ENCODE measurements around the gene NAA25. TPM values are rescaled to one million over a fixed set of nuclear protein-coding genes. Genes with fewer than 3 reads are reported as not detected.
"Not testable (repeated sequence)": the region's sequence is repeated elsewhere in the genome, so short reads cannot be mapped to it uniquely, and the experiment has no call there.

NAA25 gene
- total RNA-seq, 1 donor = 33.8 TPM

DNA sequence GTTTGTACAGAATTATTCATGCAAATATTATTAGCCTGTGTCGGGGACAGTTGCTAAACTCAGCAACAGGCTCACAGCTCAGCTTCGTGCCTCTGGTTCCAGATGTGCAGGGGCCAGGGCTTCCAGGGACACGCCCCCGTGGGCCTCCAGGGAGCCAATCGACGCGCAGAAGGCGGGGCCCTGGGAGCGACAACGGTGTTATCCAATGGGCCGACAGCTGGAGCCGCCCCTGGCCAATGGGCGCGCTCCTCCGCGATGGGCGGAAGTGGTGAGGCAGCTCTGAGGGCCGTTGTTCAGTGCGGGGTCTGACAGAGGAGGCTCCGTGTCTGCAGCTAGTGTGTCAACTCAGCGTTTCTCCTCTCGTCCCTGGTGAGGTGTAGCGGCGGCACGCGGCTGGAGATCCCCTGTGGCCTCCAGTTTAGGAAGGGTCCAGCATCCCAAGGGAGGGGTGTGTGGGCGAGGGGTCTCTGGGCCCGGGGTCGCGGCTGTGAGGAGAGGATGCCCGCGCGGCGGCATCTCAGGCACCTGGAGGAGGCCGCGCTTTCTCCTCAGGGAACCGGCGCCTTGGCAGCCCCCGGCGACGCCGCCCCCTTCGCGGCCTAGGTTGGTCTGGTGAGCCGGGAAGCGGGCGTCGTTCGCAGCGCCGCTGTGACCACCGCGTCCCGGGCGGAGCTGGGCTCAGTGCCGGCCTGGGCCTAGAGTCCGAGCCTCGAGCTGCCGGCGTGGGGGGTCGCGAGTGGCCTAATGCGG, 16.8 kb upstream of the NAA25 start, which contains the start of gene TRAFD1:
Gene TRAFD1 (plus strand): TSS at position 311 of the 750 bp plus-strand sequence. CDS start 4,963 bp downstream, outside the sequence.
- Histone ChIP-seq H3K4me1 (ENCODE audit: insufficient read depth, low read length) (peaks cover 47% of the 10 kb centered on the region), H3K27me3 (ENCODE audit: insufficient read depth, low read length) (no peaks in the 10 kb centered on the region), H3K4me3 (ENCODE audit: low read length) (peak within 1 kb of the TSS; percentile 97), H3K9me3 (ENCODE audit: low read depth, low read length) (no peaks in the 10 kb centered on the region)

DNA sequence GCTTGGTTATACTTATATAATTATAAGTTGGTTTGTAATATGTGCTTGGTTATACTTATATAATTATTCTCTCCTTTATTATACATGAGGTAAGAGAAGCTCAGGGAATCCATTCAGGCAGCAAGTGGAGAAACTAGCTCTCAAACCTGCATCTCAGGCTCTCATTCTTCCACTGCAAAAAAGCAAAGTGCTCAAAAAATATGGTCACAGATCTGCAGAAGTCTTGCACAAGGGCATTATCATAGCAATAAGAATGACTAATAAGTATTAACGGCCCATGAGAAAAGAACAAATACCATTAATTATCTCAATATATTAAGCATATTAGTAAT, 16.3 kb upstream of the NAA25 start:
- peaks cover 48% of the 10 kb centered on the region for H3K4me1 ChIP-seq (ENCODE audit: insufficient read depth, low read length)
- no peak overlapping the region for H3K4me3 ChIP-seq (ENCODE audit: low read length)
- no peaks in the 10 kb centered on the region for H3K27me3 ChIP-seq (ENCODE audit: insufficient read depth, low read length)
- H3K9me3 ChIP-seq (ENCODE audit: low read depth, low read length) = no peaks in the 10 kb centered on the region

DNA sequence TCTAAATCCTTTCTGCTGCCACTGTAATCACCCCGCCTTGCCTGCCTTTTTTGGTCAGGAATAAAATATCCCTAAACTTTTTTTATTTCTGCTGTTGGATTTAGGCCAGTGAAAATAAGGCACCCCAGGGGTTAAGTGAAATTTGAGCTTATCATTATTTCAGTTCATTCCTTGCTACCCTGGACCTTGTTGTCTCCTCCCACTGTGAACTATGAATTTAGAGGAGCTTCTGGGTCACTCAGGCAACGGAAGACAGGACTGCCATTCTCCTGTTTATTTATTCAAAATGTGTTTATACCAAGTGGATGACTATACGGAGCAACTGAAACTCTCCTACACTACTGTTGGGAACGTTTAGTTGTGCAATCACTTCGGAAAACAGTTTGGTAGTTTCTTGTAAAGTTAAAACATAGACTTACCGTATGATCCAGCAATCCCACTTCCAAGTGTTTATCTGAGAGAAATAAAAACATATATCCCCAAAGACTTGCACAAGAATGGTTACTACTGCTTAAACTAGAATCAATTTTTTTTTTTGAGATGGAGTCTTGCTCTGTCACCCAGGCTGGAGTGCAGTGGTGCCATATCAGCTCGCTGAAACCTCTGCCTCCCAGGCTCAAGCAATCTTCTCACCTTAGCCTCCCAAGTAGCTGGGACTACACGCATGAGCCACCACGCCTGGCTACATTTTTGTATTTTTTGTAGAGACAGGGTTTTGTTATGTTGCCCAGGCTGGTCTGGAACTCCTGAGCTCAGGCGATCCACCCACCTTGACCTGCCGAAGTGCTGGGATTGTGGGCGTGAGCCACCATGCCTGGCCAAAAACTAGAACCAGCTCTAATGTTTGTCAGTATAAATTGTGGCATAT, 14.5 kb upstream of the NAA25 start:
- H3K4me1 ChIP-seq (ENCODE audit: insufficient read depth, low read length) = peaks cover 34% of the 10 kb centered on the region
- H3K4me3 ChIP-seq (ENCODE audit: low read length) = no peak overlapping the region
- no peaks in the 10 kb centered on the region for H3K9me3 ChIP-seq (ENCODE audit: low read depth, low read length)
- H3K27me3 ChIP-seq (ENCODE audit: insufficient read depth, low read length) = no peaks in the 10 kb centered on the region

DNA sequence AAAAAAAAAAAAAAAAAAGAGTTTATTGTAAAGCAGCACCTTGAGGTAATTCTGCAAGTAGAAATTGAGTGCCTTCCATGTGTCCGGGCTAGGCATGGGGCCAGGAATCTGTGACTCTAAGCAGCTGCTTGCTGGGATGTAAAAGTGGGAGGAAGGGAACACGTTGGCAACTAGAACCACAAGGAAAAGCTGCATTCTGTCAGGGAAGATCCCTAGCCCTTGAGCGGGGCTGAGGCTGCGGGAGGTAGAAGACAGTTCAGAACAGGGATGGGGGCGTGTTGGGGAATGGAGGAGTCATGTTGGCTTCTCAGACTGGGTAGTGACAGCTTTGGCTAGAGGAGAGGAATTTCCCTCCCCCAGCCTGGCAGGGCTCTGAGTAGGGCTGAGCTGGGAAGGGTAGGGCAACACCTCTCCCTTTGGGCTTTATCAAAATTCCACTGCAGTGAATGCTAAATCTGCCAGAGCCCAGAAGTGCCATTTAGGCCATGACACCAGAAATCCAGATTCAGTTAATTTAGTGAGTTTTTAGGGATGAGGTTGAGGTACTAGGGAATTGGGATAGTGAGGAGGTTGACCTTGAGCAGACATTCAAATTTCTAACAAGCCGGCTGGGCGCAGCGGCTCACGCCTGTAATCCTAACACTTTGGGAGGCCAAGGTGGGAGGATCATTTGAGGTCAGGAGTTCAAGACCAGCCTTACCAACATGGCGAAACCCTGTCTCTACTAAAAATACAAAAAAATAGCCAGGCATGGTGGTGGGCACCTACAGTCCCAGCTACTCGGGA, 13.4 kb upstream of the NAA25 start:
- Histone ChIP-seq H3K27me3 (ENCODE audit: insufficient read depth, low read length) (no peaks in the 10 kb centered on the region), H3K4me3 (ENCODE audit: low read length) (no peak overlapping the region), H3K4me1 (ENCODE audit: insufficient read depth, low read length) (peaks cover 30% of the 10 kb centered on the region), H3K9me3 (ENCODE audit: low read depth, low read length) (no peaks in the 10 kb centered on the region)

- Histone ChIP-seq H3K9me3 (ENCODE audit: low read depth, low read length) (no peaks in the 10 kb centered on the region), H3K27me3 (ENCODE audit: insufficient read depth, low read length) (no peaks in the 10 kb centered on the region), H3K4me1 (ENCODE audit: insufficient read depth, low read length) (peaks cover 33% of the 10 kb centered on the region), H3K4me3 (ENCODE audit: low read length) (no peak overlapping the region)
These were observed 9.1 kb upstream of the NAA25 start for GRCh38 chr12:112117685-112118084.

DNA sequence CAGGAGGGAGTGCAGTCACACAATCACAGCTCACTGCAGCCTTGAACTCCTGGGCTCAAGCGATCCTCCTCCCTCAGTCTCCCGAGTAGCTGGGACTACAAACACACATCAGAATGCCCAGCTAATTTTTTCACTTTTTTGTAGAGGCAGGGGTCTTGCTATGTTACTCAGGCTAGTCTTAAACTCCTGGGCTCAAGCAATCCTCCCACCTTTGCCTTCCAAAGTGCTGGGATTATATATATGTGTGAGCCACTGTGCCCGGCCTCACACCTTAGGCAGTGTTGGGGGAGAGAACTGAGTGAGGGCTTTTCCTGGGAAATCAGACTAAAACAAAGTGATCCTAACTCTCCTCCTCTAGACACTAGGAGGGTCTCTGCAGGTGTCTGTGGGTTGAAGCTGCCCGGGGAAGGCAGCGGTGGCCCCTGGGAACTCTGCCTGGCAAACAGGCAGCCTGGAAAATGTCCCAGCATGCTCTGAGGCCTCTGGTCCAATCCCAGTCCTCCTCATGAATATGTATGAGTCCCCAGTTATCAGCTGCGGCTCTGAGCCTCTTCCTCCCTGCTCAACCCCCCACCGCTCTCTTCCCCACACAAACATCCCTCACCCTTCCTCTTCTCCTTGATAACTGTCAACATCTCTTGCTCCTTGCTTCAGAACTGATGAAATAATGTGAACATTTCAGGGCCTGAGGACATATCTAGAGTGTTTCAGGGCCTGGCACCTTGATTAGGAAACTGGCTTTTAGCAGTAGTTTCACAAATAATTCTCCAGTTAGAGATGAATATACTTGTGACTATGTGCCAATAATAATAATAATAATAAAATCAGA, 7.9 kb upstream of the NAA25 start:
- Histone ChIP-seq H3K27me3 (ENCODE audit: insufficient read depth, low read length) (no peaks in the 10 kb centered on the region), H3K4me1 (ENCODE audit: insufficient read depth, low read length) (peaks cover 39% of the 10 kb centered on the region), H3K9me3 (ENCODE audit: low read depth, low read length) (no peaks in the 10 kb centered on the region), H3K4me3 (ENCODE audit: low read length) (no peak overlapping the region)

DNA sequence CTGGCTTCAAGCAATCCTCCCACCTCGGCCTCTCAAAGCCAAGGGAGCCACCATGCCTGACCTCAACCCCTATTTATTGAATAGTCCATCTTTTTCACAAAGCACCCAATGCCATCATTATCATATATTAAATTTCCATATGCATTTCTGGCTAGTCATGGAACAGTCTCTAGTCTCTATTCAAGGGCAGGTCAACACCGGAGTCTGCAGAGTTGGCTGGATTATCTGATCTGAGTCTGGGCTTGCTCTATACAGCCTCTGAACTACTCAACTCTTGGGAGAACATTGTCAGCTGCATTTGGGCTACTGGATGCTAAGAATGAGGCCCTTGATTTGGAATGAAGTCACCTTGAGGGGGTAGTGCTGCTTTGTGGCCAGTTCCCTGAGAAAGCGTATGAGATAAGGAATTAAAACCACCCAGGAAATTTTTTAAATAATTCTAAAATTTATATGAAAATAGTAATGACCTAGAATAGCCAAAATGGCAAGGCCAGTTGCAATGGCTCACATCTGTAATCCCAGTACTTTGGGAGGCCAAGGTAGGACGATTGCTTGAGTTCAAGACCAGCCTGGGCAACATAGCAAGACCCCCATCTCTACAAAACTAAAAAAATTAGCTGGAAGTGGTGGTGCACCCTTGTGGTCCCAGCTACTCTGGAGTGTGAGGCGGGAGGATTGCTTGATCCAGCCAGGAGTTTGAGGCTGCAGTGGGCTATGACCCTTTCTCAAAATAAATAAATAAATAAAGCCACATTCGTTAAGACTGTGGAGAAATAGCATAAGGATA, 6.9 kb upstream of the NAA25 start:
- Histone ChIP-seq H3K4me3 (ENCODE audit: low read length) (no peak overlapping the region), H3K9me3 (ENCODE audit: low read depth, low read length) (no peaks in the 10 kb centered on the region), H3K27me3 (ENCODE audit: insufficient read depth, low read length) (no peaks in the 10 kb centered on the region), H3K4me1 (ENCODE audit: insufficient read depth, low read length) (peaks cover 39% of the 10 kb centered on the region)

- Histone ChIP-seq H3K9me3 (ENCODE audit: low read depth, low read length) (no peaks in the 10 kb centered on the region), H3K27me3 (ENCODE audit: insufficient read depth, low read length) (no peaks in the 10 kb centered on the region), H3K4me1 (ENCODE audit: insufficient read depth, low read length) (peaks cover 43% of the 10 kb centered on the region), H3K4me3 (ENCODE audit: low read length) (no peak overlapping the region)
These were observed 4.0 kb upstream of the NAA25 start for GRCh38 chr12:112112409-112113133.

DNA sequence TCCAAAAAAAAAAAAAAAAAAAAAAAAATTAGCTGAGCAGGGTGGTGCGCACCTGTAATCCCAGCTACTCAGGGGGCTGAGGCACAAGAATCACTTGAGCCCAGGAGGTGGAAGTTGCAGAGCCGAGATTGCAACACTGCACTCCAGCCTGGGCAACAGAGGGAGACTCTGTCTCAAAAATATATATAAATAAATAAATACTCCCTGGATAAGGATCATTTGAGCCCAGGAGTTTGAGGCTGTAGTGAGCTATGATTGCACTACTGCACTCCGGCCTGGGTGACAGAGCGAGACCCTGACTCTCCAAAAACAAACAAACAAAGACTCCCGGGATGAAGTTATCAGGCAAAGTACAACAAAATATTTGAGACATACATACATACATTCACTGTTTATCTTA, 3.3 kb upstream of the NAA25 start:
- Histone ChIP-seq H3K4me3 (ENCODE audit: low read length) (no peak overlapping the region), H3K27me3 (ENCODE audit: insufficient read depth, low read length) (no peaks in the 10 kb centered on the region), H3K9me3 (ENCODE audit: low read depth, low read length) (no peaks in the 10 kb centered on the region), H3K4me1 (ENCODE audit: insufficient read depth, low read length) (peaks cover 43% of the 10 kb centered on the region)

DNA sequence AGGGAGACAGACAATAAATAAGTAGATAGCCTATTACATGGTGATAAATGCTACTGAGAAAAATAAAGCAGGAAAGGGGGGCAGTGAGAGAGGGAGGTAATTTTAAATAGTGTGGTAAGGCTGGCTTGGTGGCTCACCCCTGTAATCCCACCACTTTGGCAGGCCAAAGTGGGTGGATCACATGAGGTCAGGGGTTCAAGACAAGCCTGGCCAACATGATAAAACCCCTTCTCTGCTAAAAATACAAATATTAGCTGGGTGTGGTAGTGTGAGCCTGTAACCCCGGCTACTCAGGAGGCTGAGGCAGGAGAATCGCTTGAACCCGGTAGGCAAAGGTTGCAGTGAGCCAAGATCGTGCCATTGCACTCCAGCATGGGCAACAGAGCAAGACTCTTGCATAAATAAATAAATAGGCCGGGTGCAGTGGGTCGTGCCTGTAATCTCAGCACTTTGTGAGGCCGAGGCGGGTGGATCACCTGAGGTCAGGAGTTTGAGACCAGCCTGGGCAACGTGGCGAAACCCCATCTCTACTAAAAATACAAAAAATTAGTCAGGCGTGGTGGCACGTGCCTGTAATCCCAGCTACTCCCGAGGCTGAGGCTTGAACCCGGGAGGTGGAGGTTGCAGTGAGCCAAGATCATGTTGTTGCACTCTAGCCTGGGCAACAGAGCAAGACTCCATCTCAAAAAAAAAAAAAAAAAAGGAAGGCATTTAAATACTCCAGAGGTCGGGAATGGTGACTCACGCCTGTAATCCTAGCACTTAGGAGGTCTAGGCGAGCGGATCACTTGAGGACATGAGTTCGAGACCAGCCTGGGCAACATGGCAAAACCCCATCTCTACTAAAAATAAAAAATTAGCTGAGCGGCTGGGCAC, 2.4 kb upstream of the NAA25 start:
- H3K4me1 ChIP-seq (ENCODE audit: insufficient read depth, low read length) = peaks cover 41% of the 10 kb centered on the region
- not testable (repeated sequence) for H3K4me3 ChIP-seq (ENCODE audit: low read length); H3K27me3 ChIP-seq (ENCODE audit: insufficient read depth, low read length); H3K9me3 ChIP-seq (ENCODE audit: low read depth, low read length)

DNA sequence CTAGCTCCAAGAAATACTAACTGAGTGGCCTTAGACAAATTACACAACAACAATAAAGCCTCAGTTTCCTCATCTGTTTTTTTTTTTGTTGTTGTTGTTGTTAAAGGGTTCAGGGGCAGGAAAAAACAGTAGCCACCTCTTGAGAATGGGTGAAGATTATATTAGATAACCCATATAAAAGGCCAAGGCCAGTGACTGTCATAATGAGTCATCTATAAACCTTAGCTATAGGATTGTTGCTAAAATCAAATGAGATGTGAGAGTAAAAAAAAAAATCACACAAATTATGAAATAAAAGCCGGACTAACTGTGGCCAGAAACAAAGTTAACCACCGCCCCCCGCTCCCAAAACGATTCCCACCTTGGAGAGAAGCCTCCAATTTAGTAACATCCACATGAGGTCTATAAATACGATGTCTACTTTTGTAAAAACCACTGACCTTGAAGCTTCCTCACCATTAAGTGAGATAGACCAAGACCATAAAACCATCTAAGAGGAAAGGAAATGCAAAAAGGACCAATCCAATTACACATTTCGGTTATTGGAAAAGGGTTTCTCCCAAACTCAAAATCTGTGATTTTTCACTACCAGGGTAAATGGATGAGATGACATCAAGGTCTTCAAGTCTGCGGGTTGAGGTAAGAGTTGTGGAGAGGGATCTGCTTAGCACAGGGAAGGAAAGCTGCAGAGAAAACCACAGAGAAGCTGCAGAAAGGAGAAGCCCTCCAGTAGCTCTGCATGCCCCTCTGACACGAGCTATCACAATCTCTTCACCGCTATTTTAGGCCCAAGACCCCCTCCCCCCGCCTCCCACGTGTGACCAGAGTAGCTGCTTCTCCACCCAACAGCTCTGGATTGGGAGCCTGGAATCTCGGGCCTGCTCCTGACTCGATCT, 1.0 kb downstream of the NAA25 start:
- Histone ChIP-seq H3K4me1 (ENCODE audit: insufficient read depth, low read length) (peaks cover 42% of the 10 kb centered on the region), H3K9me3 (ENCODE audit: low read depth, low read length) (no peaks in the 10 kb centered on the region), H3K27me3 (ENCODE audit: insufficient read depth, low read length) (no peaks in the 10 kb centered on the region), H3K4me3 (ENCODE audit: low read length) (peak overlapping the region; percentile 97)

DNA sequence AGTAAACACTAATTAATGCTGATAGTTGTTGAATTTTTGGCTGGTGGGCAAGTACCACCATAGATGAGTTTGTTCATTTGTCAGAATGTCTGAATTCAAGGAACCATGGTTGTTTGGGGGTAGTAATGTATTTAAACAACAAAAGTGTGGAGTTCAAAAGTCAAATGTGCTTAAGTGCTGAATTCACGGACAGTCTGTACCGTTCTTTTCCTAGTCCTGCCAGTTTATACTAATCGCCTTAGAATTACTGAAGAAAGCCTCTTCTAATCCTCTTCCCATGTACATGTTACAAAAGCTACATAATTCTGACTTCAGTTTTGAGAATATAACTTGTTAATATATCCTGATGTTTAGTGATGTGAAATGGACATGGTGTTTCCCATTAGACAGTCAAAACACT, 2.7 kb downstream of the NAA25 start:
- no peaks in the 10 kb centered on the region for H3K27me3 ChIP-seq (ENCODE audit: insufficient read depth, low read length)

More for the DNA sequence above, 2.7 kb downstream of the NAA25 start:
- H3K4me1 ChIP-seq (ENCODE audit: insufficient read depth, low read length) = peaks cover 36% of the 10 kb centered on the region
- H3K9me3 ChIP-seq (ENCODE audit: low read depth, low read length) = no peaks in the 10 kb centered on the region
- H3K4me3 ChIP-seq (ENCODE audit: low read length) = no peak overlapping the region
